Nephron (organoid): ENCODE measurements around the gene NTNG1.

ENCODE experiments used
- H3K27ac Mint-ChIP-seq, 3 experiments: 2 replicates each; pipeline ENCODE4 v1.8.0; 2020; ENCODE audit warnings: mixed read lengths in 3 of 3, mild to moderate bottlenecking in 2 of 3, moderate library complexity in 1 of 3
- H3K27me3 Mint-ChIP-seq: 2 replicates; pipeline ENCODE4 v1.8.0; 2021; ENCODE audit warnings: low read depth, mild to moderate bottlenecking, moderate library complexity, mixed read lengths
- H3K36me3 Mint-ChIP-seq: 2 replicates; pipeline ENCODE4 v1.8.0; 2020; ENCODE audit warnings: low read depth, mixed read lengths
- H3K4me1 Mint-ChIP-seq: 2 replicates; pipeline ENCODE4 v1.8.0; 2020; ENCODE audit warnings: mixed read lengths
- H3K4me3 Mint-ChIP-seq, 3 experiments: 2 replicates each; pipeline ENCODE4 v1.8.0; 2020; ENCODE audit warnings: mild to moderate bottlenecking in 3 of 3, mixed read lengths in 3 of 3, moderate library complexity in 2 of 3
- H3K9me3 Mint-ChIP-seq: 2 replicates; pipeline ENCODE4 v1.8.0; 2020; ENCODE audit warnings: mixed read lengths
- TF ChIP-seq, protein P1 (sequence below), 3 experiments: fragments of 200-600 bp; sonication (generic); IDR thresholded peaks; one replicate each; pipeline ENCODE4 v1.5.0; 2021; ENCODE audit warnings: antibody characterized with exemption in 3 of 3; ENCODE audit not compliant: unreplicated experiment in 3 of 3

NTNG1 gene

DNA sequence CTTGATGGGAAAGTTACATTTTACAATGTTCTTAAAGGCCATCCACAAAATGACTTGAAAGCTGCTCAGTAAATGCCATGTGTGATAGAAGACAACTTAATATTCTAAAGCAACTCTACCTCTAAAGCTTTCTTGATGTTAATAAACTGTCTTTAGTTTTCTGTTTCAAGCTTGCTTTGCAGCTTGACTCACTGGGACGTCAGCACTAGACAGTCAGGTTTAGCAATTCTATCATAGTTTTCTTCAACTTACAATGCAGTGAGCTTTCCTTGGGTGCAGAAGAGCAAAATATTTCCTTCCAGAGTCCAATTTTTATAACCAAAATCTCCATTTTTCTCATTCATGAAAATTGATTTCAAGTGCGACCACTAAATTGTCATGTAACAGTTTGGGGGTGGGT, 273.1 kb downstream of the NTNG1 start:
- TF ChIP-seq, protein P1, sequence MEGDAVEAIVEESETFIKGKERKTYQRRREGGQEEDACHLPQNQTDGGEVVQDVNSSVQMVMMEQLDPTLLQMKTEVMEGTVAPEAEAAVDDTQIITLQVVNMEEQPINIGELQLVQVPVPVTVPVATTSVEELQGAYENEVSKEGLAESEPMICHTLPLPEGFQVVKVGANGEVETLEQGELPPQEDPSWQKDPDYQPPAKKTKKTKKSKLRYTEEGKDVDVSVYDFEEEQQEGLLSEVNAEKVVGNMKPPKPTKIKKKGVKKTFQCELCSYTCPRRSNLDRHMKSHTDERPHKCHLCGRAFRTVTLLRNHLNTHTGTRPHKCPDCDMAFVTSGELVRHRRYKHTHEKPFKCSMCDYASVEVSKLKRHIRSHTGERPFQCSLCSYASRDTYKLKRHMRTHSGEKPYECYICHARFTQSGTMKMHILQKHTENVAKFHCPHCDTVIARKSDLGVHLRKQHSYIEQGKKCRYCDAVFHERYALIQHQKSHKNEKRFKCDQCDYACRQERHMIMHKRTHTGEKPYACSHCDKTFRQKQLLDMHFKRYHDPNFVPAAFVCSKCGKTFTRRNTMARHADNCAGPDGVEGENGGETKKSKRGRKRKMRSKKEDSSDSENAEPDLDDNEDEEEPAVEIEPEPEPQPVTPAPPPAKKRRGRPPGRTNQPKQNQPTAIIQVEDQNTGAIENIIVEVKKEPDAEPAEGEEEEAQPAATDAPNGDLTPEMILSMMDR (IDR thresholded peaks at IDR 0.05; ENCODE audit: unreplicated experiment in 3 of 3) = no peak

GRCh38 chr1:107414550-107414949, 273.7 kb downstream of the NTNG1 start:
- Mint-ChIP-seq H3K27me3 (no peaks in the 10 kb centered on the region), H3K36me3 (no peaks in the 10 kb centered on the region), H3K27ac (no peak overlapping the region), H3K4me1 (peaks cover under 1% of the 10 kb centered on the region), H3K9me3 (no peaks in the 10 kb centered on the region), H3K4me3 (no peak overlapping the region)
- TF ChIP-seq, protein P1 (IDR thresholded peaks at IDR 0.05; ENCODE audit: unreplicated experiment in 3 of 3) = no peak

More for the DNA sequence above, 273.1 kb downstream of the NTNG1 start:
- no peaks in the 10 kb centered on the region for H3K4me1 Mint-ChIP-seq
- no peaks in the 10 kb centered on the region for H3K27me3 Mint-ChIP-seq
- no peaks in the 10 kb centered on the region for H3K9me3 Mint-ChIP-seq
- no peaks in the 10 kb centered on the region for H3K36me3 Mint-ChIP-seq
- H3K27ac Mint-ChIP-seq = no peak overlapping the region
- H3K4me3 Mint-ChIP-seq = no peak overlapping the region

DNA sequence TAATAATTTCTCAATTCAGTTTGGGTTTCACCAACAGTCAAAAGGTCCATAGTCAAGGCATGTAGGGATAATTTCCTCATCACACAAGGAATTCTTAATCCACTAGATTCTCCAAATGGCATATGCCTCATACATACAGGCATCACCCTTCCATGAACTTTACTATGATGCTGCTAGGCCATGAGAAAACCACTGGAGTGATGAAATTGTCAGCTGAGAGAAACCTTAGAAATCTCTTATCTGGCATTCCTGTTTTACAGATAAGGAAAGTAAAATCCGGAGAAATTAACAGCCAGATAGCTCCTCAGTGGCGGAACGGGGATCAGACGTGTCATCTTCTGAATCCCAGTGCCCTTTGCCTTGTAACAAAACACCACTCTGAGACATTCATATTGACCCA, 274.4 kb downstream of the NTNG1 start:
- H3K36me3 Mint-ChIP-seq = no peaks in the 10 kb centered on the region
- no peak overlapping the region for H3K4me3 Mint-ChIP-seq
- TF ChIP-seq, protein P1 (IDR thresholded peaks at IDR 0.05; ENCODE audit: unreplicated experiment in 3 of 3) = no peak
- no peaks in the 10 kb centered on the region for H3K27me3 Mint-ChIP-seq
- no peak overlapping the region for H3K27ac Mint-ChIP-seq
- no peaks in the 10 kb centered on the region for H3K9me3 Mint-ChIP-seq
- peaks cover 6% of the 10 kb centered on the region for H3K4me1 Mint-ChIP-seq

GRCh38 chr1:107419003-107419402, 278.2 kb downstream of the NTNG1 start:
- Mint-ChIP-seq H3K27me3 (peaks cover 3% of the 10 kb centered on the region), H3K4me3 (no peak overlapping the region), H3K9me3 (no peaks in the 10 kb centered on the region), H3K4me1 (peaks cover 6% of the 10 kb centered on the region), H3K27ac (no peak overlapping the region), H3K36me3 (no peaks in the 10 kb centered on the region)
- TF ChIP-seq, protein P1 (IDR thresholded peaks at IDR 0.05; ENCODE audit: unreplicated experiment in 3 of 3) = no peak

DNA sequence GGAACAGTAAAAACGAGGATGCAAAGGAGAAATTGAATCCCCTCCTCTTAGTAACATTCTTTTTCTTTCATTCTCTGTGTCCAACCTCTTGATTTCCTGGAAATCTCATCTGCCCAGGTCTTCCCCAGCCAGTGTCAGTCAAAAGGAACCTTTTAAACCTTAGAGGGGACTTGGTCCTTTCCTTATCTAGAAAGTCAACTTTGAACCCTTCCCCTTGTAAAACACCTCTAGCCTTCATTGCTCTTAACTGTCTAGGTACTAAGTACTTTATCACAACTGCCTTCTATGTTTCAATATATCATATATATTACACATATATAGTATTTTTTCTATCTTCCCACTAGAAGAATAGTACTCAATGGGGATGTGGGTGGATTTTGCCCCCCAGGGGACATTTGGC, 282.1 kb downstream of the NTNG1 start:
- TF ChIP-seq, protein P1 (IDR thresholded peaks at IDR 0.05; ENCODE audit: unreplicated experiment in 3 of 3) = no peak
- Mint-ChIP-seq H3K27me3 (peaks cover 3% of the 10 kb centered on the region), H3K4me3 (no peak overlapping the region), H3K36me3 (peaks cover 10% of the 10 kb centered on the region), H3K4me1 (peaks cover 6% of the 10 kb centered on the region), H3K9me3 (peaks cover 18% of the 10 kb centered on the region), H3K27ac (no peak overlapping the region)

DNA sequence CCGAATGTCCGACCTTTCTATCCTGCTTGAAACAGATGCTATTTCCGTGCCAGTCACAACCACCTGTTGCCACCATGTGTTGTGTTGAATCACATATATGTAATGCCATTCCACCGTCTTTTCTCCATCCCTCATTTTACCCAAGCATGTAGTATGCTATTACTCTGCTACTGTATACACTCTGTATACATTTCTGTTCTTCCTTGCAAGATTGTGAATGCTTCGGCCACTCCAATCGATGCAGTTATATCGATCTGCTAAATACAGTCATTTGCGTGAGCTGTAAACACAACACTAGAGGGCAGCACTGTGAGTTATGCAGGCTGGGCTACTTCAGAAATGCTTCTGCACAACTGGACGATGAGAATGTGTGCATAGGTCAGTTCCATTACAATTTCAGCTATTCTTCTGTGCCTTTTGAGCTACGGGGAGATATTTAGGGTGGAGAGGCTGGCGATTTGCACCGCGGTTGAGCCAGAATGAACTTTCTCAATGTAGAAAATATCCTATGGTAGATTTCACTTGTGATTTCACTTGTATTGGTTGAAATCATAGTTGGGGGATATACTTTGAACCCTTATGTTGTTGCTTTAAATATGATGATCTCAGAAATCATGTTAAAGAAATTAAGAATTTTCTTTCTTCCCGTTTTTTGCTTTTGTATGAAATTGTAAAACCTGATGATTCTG, 289.8 kb downstream of the NTNG1 start:
- peak overlapping the region in 1 of 3 experiments; percentile 5 for H3K4me3 Mint-ChIP-seq
- H3K27ac Mint-ChIP-seq = no peak overlapping the region
- H3K9me3 Mint-ChIP-seq = peaks cover 12% of the 10 kb centered on the region
- H3K27me3 Mint-ChIP-seq = no peaks in the 10 kb centered on the region
- peaks cover 17% of the 10 kb centered on the region for H3K4me1 Mint-ChIP-seq
- H3K36me3 Mint-ChIP-seq = peaks cover 10% of the 10 kb centered on the region
- TF ChIP-seq, protein P1 (IDR thresholded peaks at IDR 0.05; ENCODE audit: unreplicated experiment in 3 of 3) = peak; percentile 50 to 60 (median 51)
